ENCODE measurements around the gene SDHB. TPM values are rescaled to one million over a fixed set of nuclear protein-coding genes. Genes with fewer than 3 reads are reported as not detected.

The SDHB gene
- polyA plus RNA-seq, 1 of the 3 experiments (the other 2 are of a cell fraction): 128 TPM

- H3K9ac ChIP-seq: no peak overlapping the region
- no peak overlapping the region for H2AFZ ChIP-seq (ENCODE audit: low read depth)
- no peaks in the 10 kb centered on the region for H3K9me2 ChIP-seq
- CTCF ChIA-PET: interaction anchor here (1.1 kb wide), 1 partner anchor 23 kb away, joined by 3 read pairs; no protein-coding TSS in a partner anchor
- POLR2A ChIA-PET: no interaction called here
- 42% methylated on average over 2 of the region's 2 CpGs for WGBS (ENCODE audit: low lambda C conversion rate)
- DNase-seq: no peak
- no peak overlapping the region for H3K4me3 ChIP-seq (ENCODE audit: low read depth in 2 of 2, low read length in 1 of 2)
- H3K4me1 ChIP-seq (ENCODE audit: control insufficient read depth in 1 of 2, insufficient read depth in 2 of 2, low read depth in 1 of 2, low read length in 1 of 2): no peaks in the 10 kb centered on the region
- no peak overlapping the region for H3K27ac ChIP-seq (ENCODE audit: low read depth in 2 of 2, low read length in 1 of 2)
- no peaks in the 10 kb centered on the region for H3K27me3 ChIP-seq (ENCODE audit: insufficient read depth)
- no peaks in the 10 kb centered on the region for H3K36me3 ChIP-seq (replicated peaks in 1 of 2; ENCODE audit: control insufficient read depth in 1 of 2, insufficient read depth in 2 of 2, low read length in 1 of 2)
- no peaks in the 10 kb centered on the region for H4K20me1 ChIP-seq (ENCODE audit: insufficient read depth)
- H3K4me2 ChIP-seq: no peak overlapping the region
- no peaks in the 10 kb centered on the region for H3K79me2 ChIP-seq (ENCODE audit: insufficient read depth)
- no peaks in the 10 kb centered on the region for H3K9me3 ChIP-seq
- TF ChIP-seq MAX (IDR thresholded peaks at IDR 0.05; ENCODE audit: low read depth) (no peak), GABPA (IDR thresholded peaks at IDR 0.05; ENCODE audit: low read depth) (no peak), MXI1 (IDR thresholded peaks at IDR 0.05; ENCODE audit: low read depth, low read length) (no peak), SMC3 (IDR thresholded peaks at IDR 0.05; ENCODE audit: low read depth, low read length) (no peak), JUND (IDR thresholded peaks at IDR 0.05) (no peak), YY1 (IDR thresholded peaks at IDR 0.05; ENCODE audit: low read depth) (no peak), EZH2phosphoT487 (IDR thresholded peaks at IDR 0.05; ENCODE audit: borderline replicate concordance, low read depth) (no peak), PBX3 (IDR thresholded peaks at IDR 0.05) (no peak), FOSL2 (IDR thresholded peaks at IDR 0.05; ENCODE audit: borderline replicate concordance, low read depth) (no peak), RFX5 (IDR thresholded peaks at IDR 0.05; ENCODE audit: low read length) (no peak)
- H3F3A ChIP-seq (replicated peaks; ENCODE audit: insufficient read depth): no peaks in the 10 kb centered on the region
Observed at GRCh38 chr1:17102232-17102631, 48.4 kb upstream of the SDHB start.

GRCh38 chr1:17101261-17101660, 47.4 kb upstream of the SDHB start:
- no peak overlapping the region for H3K4me3 ChIP-seq (ENCODE audit: low read depth in 2 of 2, low read length in 1 of 2)
- H2AFZ ChIP-seq (ENCODE audit: low read depth): no peak overlapping the region
- 45% methylated on average over 4 of the region's 4 CpGs for WGBS (ENCODE audit: low lambda C conversion rate)
- no peaks in the 10 kb centered on the region for H3F3A ChIP-seq (replicated peaks; ENCODE audit: insufficient read depth)
- no peaks in the 10 kb centered on the region for H3K27me3 ChIP-seq (ENCODE audit: insufficient read depth)
- ChIA-PET CTCF (no interaction called here), POLR2A (no interaction called here)
- TF ChIP-seq TAF1 (IDR thresholded peaks at IDR 0.05; ENCODE audit: borderline replicate concordance, low read depth, low read length) (no peak), SMC3 (IDR thresholded peaks at IDR 0.05; ENCODE audit: low read depth, low read length) (no peak), USF1 (IDR thresholded peaks at IDR 0.05; ENCODE audit: borderline replicate concordance, low read depth) (no peak)
- no peaks in the 10 kb centered on the region for H3K36me3 ChIP-seq (replicated peaks in 1 of 2; ENCODE audit: control insufficient read depth in 1 of 2, insufficient read depth in 2 of 2, low read length in 1 of 2)
- H3K9ac ChIP-seq: no peak overlapping the region
- H3K9me2 ChIP-seq: no peaks in the 10 kb centered on the region
- H3K4me2 ChIP-seq: no peak overlapping the region
- DNase-seq: no peak
- no peaks in the 10 kb centered on the region for H4K20me1 ChIP-seq (ENCODE audit: insufficient read depth)
- H3K79me2 ChIP-seq (ENCODE audit: insufficient read depth): no peaks in the 10 kb centered on the region
- no peaks in the 10 kb centered on the region for H3K9me3 ChIP-seq
- H3K27ac ChIP-seq (ENCODE audit: low read depth in 2 of 2, low read length in 1 of 2): no peak overlapping the region
- no peaks in the 10 kb centered on the region for H3K4me1 ChIP-seq (ENCODE audit: control insufficient read depth in 1 of 2, insufficient read depth in 2 of 2, low read depth in 1 of 2, low read length in 1 of 2)
